Measurements from ENCODE around the gene BTG2.
A peak's percentile ranks its signal among the peaks of the same experiment; 100 is the strongest.

The BTG2 gene

GRCh38 chr1:203282720-203283542 lies 22.4 kb upstream of the BTG2 start:
- no peak for DNase-seq (ENCODE audit: low read depth)
- no peak overlapping the region for H3K4me3 ChIP-seq (replicated peaks; ENCODE audit: low read depth, low read length)
- TF ChIP-seq, protein P1, sequence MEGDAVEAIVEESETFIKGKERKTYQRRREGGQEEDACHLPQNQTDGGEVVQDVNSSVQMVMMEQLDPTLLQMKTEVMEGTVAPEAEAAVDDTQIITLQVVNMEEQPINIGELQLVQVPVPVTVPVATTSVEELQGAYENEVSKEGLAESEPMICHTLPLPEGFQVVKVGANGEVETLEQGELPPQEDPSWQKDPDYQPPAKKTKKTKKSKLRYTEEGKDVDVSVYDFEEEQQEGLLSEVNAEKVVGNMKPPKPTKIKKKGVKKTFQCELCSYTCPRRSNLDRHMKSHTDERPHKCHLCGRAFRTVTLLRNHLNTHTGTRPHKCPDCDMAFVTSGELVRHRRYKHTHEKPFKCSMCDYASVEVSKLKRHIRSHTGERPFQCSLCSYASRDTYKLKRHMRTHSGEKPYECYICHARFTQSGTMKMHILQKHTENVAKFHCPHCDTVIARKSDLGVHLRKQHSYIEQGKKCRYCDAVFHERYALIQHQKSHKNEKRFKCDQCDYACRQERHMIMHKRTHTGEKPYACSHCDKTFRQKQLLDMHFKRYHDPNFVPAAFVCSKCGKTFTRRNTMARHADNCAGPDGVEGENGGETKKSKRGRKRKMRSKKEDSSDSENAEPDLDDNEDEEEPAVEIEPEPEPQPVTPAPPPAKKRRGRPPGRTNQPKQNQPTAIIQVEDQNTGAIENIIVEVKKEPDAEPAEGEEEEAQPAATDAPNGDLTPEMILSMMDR (IDR thresholded peaks at IDR 0.05; ENCODE audit: low read length, missing control alignments), result no peak

DNA sequence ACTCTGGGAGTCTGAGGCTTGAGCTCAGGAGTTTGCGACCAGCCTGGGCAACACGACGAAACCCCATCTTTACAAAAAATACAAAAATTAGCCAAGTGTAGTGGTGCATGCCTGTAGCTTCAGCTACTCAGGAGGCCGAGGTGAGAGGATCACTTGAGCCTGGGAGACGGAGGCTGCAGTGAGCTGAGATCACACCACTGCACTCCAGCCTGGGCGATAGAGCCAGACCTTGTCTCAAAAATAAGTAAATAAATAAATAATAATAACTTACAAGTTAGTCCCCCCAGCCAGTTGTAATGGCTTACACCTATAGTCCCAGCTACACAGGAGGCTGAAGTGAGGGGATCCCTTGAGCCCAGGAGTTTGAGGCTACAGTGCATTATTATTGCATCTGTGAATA lies 21.7 kb upstream of the BTG2 start:
- no peak for DNase-seq (ENCODE audit: low read depth)
- TF ChIP-seq, protein P1 (IDR thresholded peaks at IDR 0.05; ENCODE audit: low read length, missing control alignments), result no peak
- H3K4me3 ChIP-seq (replicated peaks; ENCODE audit: low read depth, low read length), result no peak overlapping the region

GRCh38 chr1:203284411-203285123 lies 20.8 kb upstream of the BTG2 start:
- DNase-seq (ENCODE audit: low read depth), result no peak
- TF ChIP-seq, protein P1 (IDR thresholded peaks at IDR 0.05; ENCODE audit: low read length, missing control alignments), result no peak

DNA sequence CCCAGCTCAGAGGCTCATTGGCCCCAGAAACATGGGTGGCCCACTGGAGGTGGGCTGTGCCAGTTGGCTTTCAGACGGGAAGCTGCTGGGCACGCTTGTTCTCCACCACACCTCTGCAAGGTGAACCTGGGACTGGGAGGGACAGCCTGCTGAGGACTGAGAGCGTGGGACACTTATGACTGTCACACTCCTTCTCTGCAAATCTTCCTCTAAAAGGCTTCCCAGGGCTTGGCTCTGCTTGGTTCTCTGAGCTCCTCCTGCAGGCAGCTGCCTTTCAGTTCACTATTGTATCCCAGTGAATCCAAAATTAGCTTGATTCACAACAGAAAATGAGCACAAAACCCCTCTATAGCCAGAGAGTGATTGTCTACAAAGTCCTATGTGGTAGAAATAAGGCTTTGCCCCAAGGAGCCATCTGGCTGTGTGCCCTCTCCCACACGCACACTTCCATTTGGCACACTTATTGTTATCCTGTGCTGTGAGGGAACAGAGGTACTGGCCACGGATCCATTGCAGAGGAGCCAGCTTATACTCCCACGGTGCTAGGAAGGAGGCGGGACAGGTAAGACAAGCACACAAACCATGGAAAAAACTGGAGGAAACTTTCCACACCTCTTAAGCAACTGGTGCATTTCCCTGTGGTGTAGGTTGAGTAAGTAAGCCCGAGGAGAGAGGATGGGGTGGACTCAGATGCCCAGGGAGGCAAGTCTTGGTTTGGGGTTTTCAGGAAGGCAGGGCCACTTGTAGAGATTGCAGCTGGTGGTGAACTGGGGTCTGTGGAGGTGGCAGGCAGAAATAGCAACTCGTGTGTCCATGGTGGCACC lies 18.9 kb upstream of the BTG2 start:
- H3K4me3 ChIP-seq (replicated peaks; ENCODE audit: low read depth, low read length), result no peak overlapping the region
- TF ChIP-seq, protein P1 (IDR thresholded peaks at IDR 0.05; ENCODE audit: low read length, missing control alignments), result no peak
- no peak for DNase-seq (ENCODE audit: low read depth)

More at GRCh38 chr1:203284411-203285123, 20.8 kb upstream of the BTG2 start:
- H3K4me3 ChIP-seq (replicated peaks; ENCODE audit: low read depth, low read length), result no peak overlapping the region

DNA sequence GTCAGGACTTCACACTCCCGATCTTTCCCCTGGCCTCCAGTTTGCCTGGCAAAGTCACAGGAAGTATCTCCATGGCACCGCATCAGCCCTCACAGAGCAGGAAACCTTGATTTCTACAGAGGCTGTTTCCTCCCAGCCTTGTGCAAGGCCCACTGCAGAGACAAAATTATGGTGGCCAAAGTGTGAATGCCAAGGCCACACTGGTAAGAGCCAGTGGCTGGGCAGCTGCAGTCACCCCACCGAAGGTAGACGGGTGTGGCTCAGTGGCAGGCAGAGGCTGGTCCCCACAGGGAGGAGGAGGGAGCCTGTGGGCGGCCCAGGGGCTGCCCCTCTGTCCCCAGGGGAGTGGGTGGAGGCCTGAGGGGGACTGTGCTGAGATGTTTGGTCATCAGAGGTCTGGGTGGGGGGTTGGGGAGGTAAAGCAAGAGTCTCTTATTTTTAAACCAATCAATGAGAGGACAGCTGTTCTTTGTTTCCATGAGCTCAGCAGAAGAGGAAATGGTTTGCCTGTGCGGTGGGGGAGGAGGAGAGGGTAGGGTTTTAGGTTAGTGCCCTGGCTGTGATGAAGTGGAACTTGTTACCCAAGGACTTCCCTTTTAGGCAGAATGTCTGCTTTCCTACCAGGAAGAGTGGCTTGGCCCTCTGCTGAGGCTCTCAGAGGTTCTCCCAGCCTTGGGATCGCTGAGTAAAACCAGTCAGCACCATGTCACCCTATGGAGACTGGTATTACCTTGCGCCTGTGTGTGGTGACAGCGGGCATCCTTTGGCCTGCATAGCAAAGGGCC lies 18.0 kb upstream of the BTG2 start:
- H3K4me3 ChIP-seq (replicated peaks; ENCODE audit: low read depth, low read length), result no peak overlapping the region
- TF ChIP-seq, protein P1 (IDR thresholded peaks at IDR 0.05; ENCODE audit: low read length, missing control alignments), result no peak
- DNase-seq (ENCODE audit: low read depth), result peak; percentile 65

DNA sequence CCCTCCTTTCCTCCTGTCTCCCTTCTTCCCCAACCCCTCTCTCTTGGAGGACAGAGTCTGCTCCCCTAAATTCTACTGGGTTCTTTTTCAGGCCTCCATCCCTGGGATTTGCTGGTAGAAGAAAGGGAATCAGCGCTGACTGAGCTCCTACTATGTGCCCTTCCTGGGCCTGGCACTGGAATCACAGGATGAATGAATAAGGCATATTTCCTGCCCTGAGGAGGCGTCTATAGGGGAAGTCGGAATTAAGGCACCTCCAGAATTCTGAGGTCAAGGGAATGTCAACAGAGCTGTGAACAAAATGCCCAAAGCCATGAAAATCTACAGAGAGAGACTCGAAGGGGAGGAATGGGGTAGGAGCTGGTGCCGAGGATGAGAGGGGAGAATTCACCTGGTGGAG lies 17.4 kb upstream of the BTG2 start:
- TF ChIP-seq, protein P1 (IDR thresholded peaks at IDR 0.05; ENCODE audit: low read length, missing control alignments), result no peak
- no peak for DNase-seq (ENCODE audit: low read depth)
- no peak overlapping the region for H3K4me3 ChIP-seq (replicated peaks; ENCODE audit: low read depth, low read length)

Data from fibroblast of pulmonary artery (primary cell).